Tibial nerve (tissue), 4 donors: ENCODE data around the gene NUDC. TPM values are rescaled to one million over a fixed set of nuclear protein-coding genes. Genes with fewer than 3 reads are reported as not detected.
"Not testable (repeated sequence)": the region's sequence is repeated elsewhere in the genome, so short reads cannot be mapped to it uniquely, and the experiment has no call there.

Experiments used
- DNase-seq, 2 donors: peaks; one replicate each; pipeline ENCODE4 v3.0.0-alpha.2; 2019; ENCODE audit warnings: low spot score in 2 of 2
- H3K27ac ChIP-seq, 4 donors: fragments of 200-600 bp; sonication (generic) in 3 of 4; one replicate each; pipeline ENCODE4 v1.5.1; 2017 to 2019; ENCODE audit warnings: mild to moderate bottlenecking in 1 of 4
- H3K27me3 ChIP-seq, 2 donors: fragments of 200-600 bp; sonication (generic) in 1 of 2; one replicate each; pipeline versions ENCODE4 v1.5.1 to v1.6.0; 2017 to 2019
- H3K36me3 ChIP-seq, 3 donors: fragments of 200-600 bp; sonication (generic); one replicate each; pipeline ENCODE4 v1.5.1; 2018 to 2019
- H3K4me1 ChIP-seq, 4 donors: fragments of 200-600 bp; sonication (generic) in 3 of 4; one replicate each; pipeline ENCODE4 v1.5.1; 2017 to 2019
- H3K4me3 ChIP-seq, 4 donors: fragments of 200-600 bp; sonication (generic) in 3 of 4; one replicate each; pipeline ENCODE4 v1.5.1; 2017 to 2019; ENCODE audit warnings: mild to moderate bottlenecking in 1 of 4, moderate library complexity in 1 of 4
- H3K9me3 ChIP-seq, 4 donors: fragments of 200-600 bp; sonication (generic) in 3 of 4; one replicate each; pipeline ENCODE4 v1.5.1; 2017 to 2019
- CTCF ChIP-seq, 5 experiments: fragments of 200-600 bp in 3 of 5; fragments of 450-650 bp in 2 of 5; sonication (generic) in 3 of 5; IDR thresholded peaks; one replicate each; pipeline ENCODE4 v1.5.1; 2016 to 2019; ENCODE audit warnings: antibody characterized with exemption in 5 of 5, mild to moderate bottlenecking in 3 of 5, moderate library complexity in 2 of 5
- EP300 ChIP-seq, 2 donors: sonication (generic); formaldehyde crosslinking; IDR thresholded peaks; one replicate each; pipeline ENCODE4 v1.6.1; 2017; ENCODE audit warnings: antibody characterized with exemption in 2 of 2, mild to moderate bottlenecking in 1 of 2
- POLR2A ChIP-seq, 2 donors: fragments of 450-650 bp; IDR thresholded peaks; one replicate each; pipeline ENCODE4 v1.6.1; 2017; ENCODE audit warnings: antibody characterized with exemption in 2 of 2, mild to moderate bottlenecking in 2 of 2, moderate library complexity in 2 of 2
- WGBS, 2 donors: methylation state at CpG; one replicate each; pipeline ENCODE4 v1.1.5; 2018; 5-methylcytosine and 5-hydroxymethylcytosine counted together
- total RNA-seq, 4 donors: library from RNA; depleted of rRNA; stranded (reverse); fragments of >200 nt; gene quantifications; one replicate each; pipeline ENCODE4 v1.1.0, GENCODE V29; 2016

NUDC gene
- total RNA-seq, 4 donors from 2014 or later, result 47.9 to 60.9 (median 57.0) TPM

GRCh38 chr1:26981146-26981846 is 59.8 kb downstream of the NUDC start:
- H3K36me3 ChIP-seq, result no peaks in the 10 kb centered on the region
- TF ChIP-seq CTCF (IDR thresholded peaks at IDR 0.05) (no peak), EP300 (IDR thresholded peaks at IDR 0.05) (no peak), POLR2A (IDR thresholded peaks at IDR 0.05) (no peak)
- no peaks in the 10 kb centered on the region for H3K9me3 ChIP-seq
- no peak overlapping the region for H3K4me3 ChIP-seq
- H3K27ac ChIP-seq, result no peak overlapping the region
- no peak for DNase-seq
- H3K4me1 ChIP-seq, result no peaks in the 10 kb centered on the region
- peaks cover 0 to 27% of the 10 kb centered on the region in 2 donors for H3K27me3 ChIP-seq
- 64% methylated on average over 3 of the region's 3 CpGs for WGBS, 2 donors

- TF ChIP-seq CTCF (IDR thresholded peaks at IDR 0.05), result no peak
- TF ChIP-seq EP300 (IDR thresholded peaks at IDR 0.05), result no peak
- no peak for TF ChIP-seq POLR2A (IDR thresholded peaks at IDR 0.05)
- WGBS, 2 donors, result 44 to 49% methylated on average over 5 of the region's 5 CpGs
- no peaks in the 10 kb centered on the region for H3K36me3 ChIP-seq
- H3K27me3 ChIP-seq, result peaks cover 0 to 34% of the 10 kb centered on the region in 2 donors
- H3K4me1 ChIP-seq, result no peaks in the 10 kb centered on the region
- DNase-seq, result no peak
- H3K4me3 ChIP-seq, result no peak overlapping the region
- no peak overlapping the region for H3K27ac ChIP-seq
- no peaks in the 10 kb centered on the region for H3K9me3 ChIP-seq
Measured at GRCh38 chr1:26983863-26984262, 62.3 kb downstream of the NUDC start.

GRCh38 chr1:26984291-26984690 is 62.7 kb downstream of the NUDC start:
- Histone ChIP-seq H3K27me3 (peaks cover 0 to 34% of the 10 kb centered on the region in 2 donors), H3K36me3 (no peaks in the 10 kb centered on the region), H3K4me1 (no peaks in the 10 kb centered on the region), H3K27ac (no peak overlapping the region), H3K9me3 (no peaks in the 10 kb centered on the region), H3K4me3 (no peak overlapping the region)
- DNase-seq, result no peak
- WGBS, 2 donors, result 74 to 76% methylated on average over 8 of the region's 8 CpGs
- TF ChIP-seq EP300 (IDR thresholded peaks at IDR 0.05) (no peak), POLR2A (IDR thresholded peaks at IDR 0.05) (no peak), CTCF (IDR thresholded peaks at IDR 0.05) (no peak)

GRCh38 chr1:26986658-26987057 is 65.1 kb downstream of the NUDC start:
- no peak for DNase-seq
- TF ChIP-seq CTCF (IDR thresholded peaks at IDR 0.05), result no peak
- no peak for TF ChIP-seq POLR2A (IDR thresholded peaks at IDR 0.05)
- TF ChIP-seq EP300 (IDR thresholded peaks at IDR 0.05), result no peak

GRCh38 chr1:26989403-26990109 is 68.0 kb downstream of the NUDC start:
- Histone ChIP-seq H3K4me1 (peaks cover 0 to 14% (median 11%) of the 10 kb centered on the region in 4 donors), H3K27me3 (peaks cover 0 to 51% of the 10 kb centered on the region in 2 donors)
- H3K9me3 ChIP-seq, H3K4me3 ChIP-seq, H3K27ac ChIP-seq, H3K36me3 ChIP-seq, DNase-seq: not testable (repeated sequence)
- WGBS, 2 donors, result 76 to 79% methylated on average over 12 of the region's 12 CpGs

More at GRCh38 chr1:26986658-26987057, 65.1 kb downstream of the NUDC start:
- Histone ChIP-seq H3K4me3 (no peak overlapping the region), H3K9me3 (no peaks in the 10 kb centered on the region), H3K4me1 (no peaks in the 10 kb centered on the region), H3K36me3 (no peaks in the 10 kb centered on the region), H3K27ac (no peak overlapping the region), H3K27me3 (peaks cover 0 to 46% of the 10 kb centered on the region in 2 donors)
- 72 to 78% methylated on average over 2 of the region's 2 CpGs for WGBS, 2 donors
